T follicular helper cell (primary cell): ENCODE data around the gene SP3.
"Not testable (repeated sequence)": the region's sequence is repeated elsewhere in the genome, so short reads cannot be mapped to it uniquely, and the experiment has no call there.

Experiments
- DNase-seq: peaks from one replicate; pipeline ENCODE4 v3.0.0-alpha.2; 2020; ENCODE audit warnings: low read depth

The SP3 gene

GRCh38 chr2:173889464-173889863 is 75.7 kb downstream of the SP3 start:
- DNase-seq, result not testable (repeated sequence)

GRCh38 chr2:173886613-173887012 is 78.6 kb downstream of the SP3 start:
- no peak for DNase-seq

- DNase-seq, result no peak
Measured at GRCh38 chr2:173884025-173884802, 81.0 kb downstream of the SP3 start.

GRCh38 chr2:173881886-173882285 is 83.3 kb downstream of the SP3 start:
- DNase-seq, result no peak

GRCh38 chr2:173881461-173881860 is 83.7 kb downstream of the SP3 start:
- DNase-seq, result no peak

- no peak for DNase-seq
Measured at GRCh38 chr2:173880561-173880960, 84.6 kb downstream of the SP3 start.

- DNase-seq, result no peak
Measured at GRCh38 chr2:173876833-173877413, 88.2 kb downstream of the SP3 start.

GRCh38 chr2:173874894-173875237 is 90.3 kb downstream of the SP3 start:
- no peak for DNase-seq

- no peak for DNase-seq
Measured at GRCh38 chr2:173874003-173874893, 90.9 kb downstream of the SP3 start.

GRCh38 chr2:173872714-173873113 is 92.5 kb downstream of the SP3 start:
- no peak for DNase-seq

GRCh38 chr2:173869244-173870229 is 95.6 kb downstream of the SP3 start:
- no peak for DNase-seq

- DNase-seq, result no peak
Measured at GRCh38 chr2:173868406-173868805, 96.8 kb downstream of the SP3 start.

- DNase-seq, result no peak
Measured at GRCh38 chr2:173866874-173867618, 98.1 kb downstream of the SP3 start.

- DNase-seq, result no peak
Measured at GRCh38 chr2:173865971-173866873, 99.0 kb downstream of the SP3 start.

- DNase-seq, result no peak
Measured at GRCh38 chr2:173862612-173863217, 102.5 kb downstream of the SP3 start.

GRCh38 chr2:173860566-173860965 is 104.6 kb downstream of the SP3 start:
- DNase-seq, result no peak

GRCh38 chr2:173860082-173860481 is 105.1 kb downstream of the SP3 start:
- no peak for DNase-seq

GRCh38 chr2:173858291-173858731 is 106.9 kb downstream of the SP3 start:
- DNase-seq, result no peak
